ENCODE measurements around the gene SIL1. TPM values are rescaled to one million over a fixed set of nuclear protein-coding genes. Genes with fewer than 3 reads are reported as not detected.

The SIL1 gene
- total and polyA plus RNA-seq, 5 donors: 43.4 to 51.6 (median 43.7) TPM

DNA sequence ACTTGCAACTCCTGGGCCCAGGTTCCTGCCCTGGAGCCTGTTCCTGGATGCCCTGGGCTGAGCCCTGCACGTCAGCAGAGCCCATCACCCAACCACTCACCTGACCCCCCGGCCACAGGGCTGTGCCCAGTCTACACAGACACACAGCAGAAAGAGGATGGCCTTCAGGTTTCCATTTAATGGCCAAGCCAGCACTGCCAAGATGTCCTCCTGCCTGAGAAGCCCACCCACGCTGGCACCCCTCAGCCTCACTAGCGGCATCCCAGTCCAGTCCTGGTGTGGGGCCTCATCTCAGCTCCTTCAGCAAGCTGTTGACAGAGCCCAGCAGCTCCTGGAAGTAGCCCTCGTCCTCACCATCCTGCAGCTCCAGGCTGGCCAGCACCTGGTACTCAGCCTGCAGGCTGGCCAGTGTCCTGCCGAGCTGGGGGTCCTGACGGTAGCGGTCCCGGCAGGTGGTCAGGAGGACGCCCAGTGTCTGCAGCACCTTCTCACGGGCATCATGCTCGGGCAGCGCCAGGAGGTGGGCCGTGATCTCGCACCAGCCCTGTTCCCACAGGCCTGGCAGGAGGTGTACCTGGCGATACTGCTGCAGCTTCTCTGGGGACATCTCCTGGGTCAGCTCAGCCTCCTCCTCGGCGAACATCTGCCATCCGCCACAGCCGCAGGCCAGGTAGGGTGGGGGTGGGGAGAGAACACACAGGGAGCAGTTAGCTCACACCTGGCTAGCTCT is 251.2 kb downstream of the SIL1 start:
- intact Hi-C loops (cut with DNase I): no loop called here
- H3K27ac ChIP-seq (ENCODE audit: low read length): no peak overlapping the region
- H3K4me1 ChIP-seq (ENCODE audit: control insufficient read depth, insufficient read depth, low read length): peaks cover 9% of the 10 kb centered on the region
- no peaks in the 10 kb centered on the region for H3K9me3 ChIP-seq (ENCODE audit: control insufficient read depth, low read length)
- no peak overlapping the region for H3K4me3 ChIP-seq (ENCODE audit: low read length)
- ATAC-seq: no peak
- no peaks in the 10 kb centered on the region for H3K27me3 ChIP-seq (ENCODE audit: control insufficient read depth, insufficient read depth)
- DNase-seq: no peak
- 95% methylated on average over 20 of the region's 20 CpGs for WGBS

DNA sequence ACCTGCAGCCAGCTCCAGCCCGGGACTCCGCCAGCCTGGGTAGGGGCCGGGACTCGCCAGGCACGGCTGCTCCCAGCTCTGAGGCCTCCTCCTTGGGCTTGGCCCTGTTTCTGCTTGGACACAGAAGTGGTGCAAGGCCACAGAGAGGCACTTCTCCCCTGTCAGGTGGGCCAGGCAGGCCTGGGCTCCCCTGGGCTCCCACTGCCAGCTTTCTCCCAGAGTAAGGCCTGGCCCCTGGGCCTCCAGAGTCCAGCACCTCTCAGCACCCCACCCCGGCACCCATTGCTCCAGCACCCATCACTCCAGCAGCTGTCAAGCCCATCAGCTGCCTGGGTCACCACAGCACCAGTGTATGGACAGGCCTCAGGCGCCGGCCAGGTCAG is 251.9 kb downstream of the SIL1 start:
- DNase-seq (peak in 1 of 3 donors; percentile 53), ATAC-seq (no peak)
- Histone ChIP-seq H3K4me3 (ENCODE audit: low read length) (no peak overlapping the region), H3K27ac (ENCODE audit: low read length) (no peak overlapping the region), H3K9me3 (ENCODE audit: control insufficient read depth, low read length) (no peaks in the 10 kb centered on the region), H3K27me3 (ENCODE audit: control insufficient read depth, insufficient read depth) (no peaks in the 10 kb centered on the region), H3K4me1 (ENCODE audit: control insufficient read depth, insufficient read depth, low read length) (peaks cover 7% of the 10 kb centered on the region)
- intact Hi-C loops (cut with DNase I): no loop called here
- 87% methylated on average over 8 of the region's 8 CpGs for WGBS

DNA sequence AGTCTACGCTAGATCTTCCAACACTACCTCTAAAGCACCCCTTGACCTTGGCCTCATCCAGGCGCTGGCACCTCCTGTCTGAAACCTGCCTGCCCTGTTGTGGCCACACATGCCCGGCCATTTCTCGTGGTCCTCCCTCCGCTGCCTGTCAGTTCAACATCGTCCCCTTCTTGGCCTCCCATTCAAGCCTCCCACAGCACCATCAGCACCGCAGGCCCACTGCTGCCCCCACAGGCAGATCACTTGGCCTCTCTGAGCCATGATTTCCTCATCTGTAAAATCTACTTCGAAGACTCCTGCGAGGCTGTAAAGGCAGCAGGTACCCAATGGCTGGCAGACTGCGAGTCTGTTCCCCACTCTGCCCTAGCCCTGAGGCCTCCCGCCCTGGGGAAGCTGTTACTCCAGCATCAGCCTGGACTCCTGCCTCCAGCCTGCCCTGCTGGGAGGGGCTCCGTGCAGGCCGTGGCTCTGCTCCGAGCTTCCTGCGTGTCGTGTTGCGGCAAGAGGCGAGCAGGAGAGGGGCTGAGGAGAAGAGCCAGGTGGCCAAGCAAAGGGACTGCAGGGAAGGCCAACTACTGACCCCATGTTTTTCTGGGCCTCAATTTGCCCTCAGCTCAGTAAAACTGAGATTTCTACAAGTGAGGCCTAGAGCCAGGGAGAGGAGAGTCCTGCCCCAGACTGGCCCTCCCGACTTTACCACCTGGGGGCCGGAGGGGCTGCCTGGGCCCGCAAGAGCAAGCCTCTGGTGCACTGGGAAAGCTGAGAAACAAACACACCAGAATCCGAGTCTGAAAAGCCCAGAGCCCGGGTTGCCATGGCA is 252.5 kb downstream of the SIL1 start:
- 87% methylated on average over 23 of the region's 23 CpGs for whole genome bisulfite sequencing
- no peak overlapping the region for H3K27ac ChIP-seq (ENCODE audit: low read length)

DNA sequence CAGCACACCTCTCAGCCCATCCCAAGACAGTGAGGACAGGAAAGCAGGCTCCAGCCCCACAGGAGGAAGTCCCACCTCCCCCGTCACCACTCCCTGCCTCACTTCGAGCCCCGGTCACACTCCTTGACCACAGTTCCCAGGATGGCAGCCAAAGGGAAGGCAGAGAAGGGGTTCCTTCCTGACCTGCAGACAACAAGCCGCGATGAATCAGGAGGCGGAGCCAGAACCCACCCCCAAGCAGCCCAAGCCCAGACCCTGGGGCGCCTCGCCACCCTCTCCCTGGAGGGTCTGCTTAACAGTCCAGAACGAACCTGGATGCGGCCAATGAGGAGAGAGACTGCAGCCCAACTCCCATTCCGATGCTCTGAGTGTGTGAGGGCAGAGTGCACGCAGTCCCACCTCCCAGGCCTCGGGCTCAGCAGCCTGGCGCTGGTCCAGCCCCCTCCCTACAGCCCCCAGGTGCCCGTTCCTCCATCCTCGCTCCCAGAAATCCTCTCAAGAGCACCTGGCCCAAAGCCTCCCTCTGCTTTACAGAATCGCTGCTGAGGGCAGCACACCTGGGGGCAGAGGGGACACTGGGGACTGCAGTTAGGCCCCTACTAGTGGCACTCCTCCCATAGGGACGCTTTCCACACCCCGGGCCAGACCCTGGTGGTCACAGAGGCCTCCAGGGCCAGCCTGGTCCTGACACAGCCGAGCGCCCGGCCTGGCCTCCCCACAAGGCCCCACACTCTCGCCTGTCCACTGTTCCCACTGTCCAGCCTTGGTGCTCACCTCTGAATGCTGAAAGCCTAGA is 253.4 kb downstream of the SIL1 start:
- 79% methylated on average over 23 of the region's 23 CpGs for WGBS

More for the DNA sequence above, 252.5 kb downstream of the SIL1 start:
- DNase-seq (no peak), ATAC-seq (no peak)
- Histone ChIP-seq H3K9me3 (ENCODE audit: control insufficient read depth, low read length) (no peaks in the 10 kb centered on the region), H3K27me3 (ENCODE audit: control insufficient read depth, insufficient read depth) (no peaks in the 10 kb centered on the region), H3K4me1 (ENCODE audit: control insufficient read depth, insufficient read depth, low read length) (peaks cover 7% of the 10 kb centered on the region), H3K4me3 (ENCODE audit: low read length) (no peak overlapping the region)
- intact Hi-C loops (cut with DNase I): no loop called here

GRCh38 chr5:138943599-138944173 is 254.5 kb downstream of the SIL1 start:
- ATAC-seq (no peak), DNase-seq (no peak)
- H3K4me1 ChIP-seq (ENCODE audit: control insufficient read depth, insufficient read depth, low read length): peaks cover 2% of the 10 kb centered on the region
- no peak overlapping the region for H3K27ac ChIP-seq (ENCODE audit: low read length)
- no peaks in the 10 kb centered on the region for H3K9me3 ChIP-seq (ENCODE audit: control insufficient read depth, low read length)
- H3K4me3 ChIP-seq (ENCODE audit: low read length): no peak overlapping the region
- intact Hi-C loops (cut with DNase I): no loop called here
- 92% methylated on average over 6 of the region's 6 CpGs for WGBS
- no peaks in the 10 kb centered on the region for H3K27me3 ChIP-seq (ENCODE audit: control insufficient read depth, insufficient read depth)

More for the DNA sequence above, 253.4 kb downstream of the SIL1 start:
- intact Hi-C loops (cut with DNase I): no loop called here
- no peak for ATAC-seq
- Histone ChIP-seq H3K9me3 (ENCODE audit: control insufficient read depth, low read length) (no peaks in the 10 kb centered on the region), H3K27ac (ENCODE audit: low read length) (no peak overlapping the region), H3K4me1 (ENCODE audit: control insufficient read depth, insufficient read depth, low read length) (peaks cover 4% of the 10 kb centered on the region), H3K27me3 (ENCODE audit: control insufficient read depth, insufficient read depth) (no peaks in the 10 kb centered on the region), H3K4me3 (ENCODE audit: low read length) (no peak overlapping the region)
- DNase-seq: no peak

GRCh38 chr5:138942861-138943260 is 255.3 kb downstream of the SIL1 start:
- intact Hi-C loops (cut with DNase I): no loop called here
- Histone ChIP-seq H3K4me3 (ENCODE audit: low read length) (no peak overlapping the region), H3K27ac (ENCODE audit: low read length) (no peak overlapping the region), H3K9me3 (ENCODE audit: control insufficient read depth, low read length) (no peaks in the 10 kb centered on the region), H3K27me3 (ENCODE audit: control insufficient read depth, insufficient read depth) (no peaks in the 10 kb centered on the region), H3K4me1 (ENCODE audit: control insufficient read depth, insufficient read depth, low read length) (peaks cover 2% of the 10 kb centered on the region)
- DNase-seq (no peak), ATAC-seq (peak in 1 of 2 donors; percentile 9)
- 81% methylated on average over 3 of the region's 3 CpGs for WGBS

GRCh38 chr5:138942066-138942465 is 256.1 kb downstream of the SIL1 start:
- DNase-seq (peak in 1 of 3 donors; percentile 58), ATAC-seq (peak in 1 of 2 donors; percentile 68)
- Histone ChIP-seq H3K4me1 (ENCODE audit: control insufficient read depth, insufficient read depth, low read length) (peaks cover 2% of the 10 kb centered on the region), H3K4me3 (ENCODE audit: low read length) (no peak overlapping the region), H3K27me3 (ENCODE audit: control insufficient read depth, insufficient read depth) (no peaks in the 10 kb centered on the region), H3K9me3 (ENCODE audit: control insufficient read depth, low read length) (no peaks in the 10 kb centered on the region), H3K27ac (ENCODE audit: low read length) (no peak overlapping the region)
- 79% methylated on average over 2 of the region's 2 CpGs for whole genome bisulfite sequencing
- intact Hi-C loops (cut with DNase I): no loop called here

GRCh38 chr5:138938526-138938925 is 259.6 kb downstream of the SIL1 start:
- H3K27me3 ChIP-seq (ENCODE audit: control insufficient read depth, insufficient read depth): no peaks in the 10 kb centered on the region
- peaks cover 7% of the 10 kb centered on the region for H3K4me1 ChIP-seq (ENCODE audit: control insufficient read depth, insufficient read depth, low read length)
- ATAC-seq (no peak), DNase-seq (no peak)
- intact Hi-C loops (cut with DNase I): no loop called here
- H3K9me3 ChIP-seq (ENCODE audit: control insufficient read depth, low read length): no peaks in the 10 kb centered on the region
- no peak overlapping the region for H3K4me3 ChIP-seq (ENCODE audit: low read length)
- WGBS: 78% methylated on average over 5 of the region's 5 CpGs
- H3K27ac ChIP-seq (ENCODE audit: low read length): no peak overlapping the region

- no peak overlapping the region for H3K4me3 ChIP-seq (ENCODE audit: low read length)
- H3K9me3 ChIP-seq (ENCODE audit: control insufficient read depth, low read length): no peaks in the 10 kb centered on the region
- DNase-seq: no peak
- ATAC-seq: peak; percentile 7 to 31
- H3K27ac ChIP-seq (ENCODE audit: low read length): no peak overlapping the region
- no peaks in the 10 kb centered on the region for H3K27me3 ChIP-seq (ENCODE audit: control insufficient read depth, insufficient read depth)
- peaks cover 7% of the 10 kb centered on the region for H3K4me1 ChIP-seq (ENCODE audit: control insufficient read depth, insufficient read depth, low read length)
- intact Hi-C loops (cut with DNase I): no loop called here
- WGBS: 85% methylated on average over 25 of the region's 25 CpGs
Observed at GRCh38 chr5:138937392-138938387, 260.5 kb downstream of the SIL1 start.

GRCh38 chr5:138936968-138937345 is 261.2 kb downstream of the SIL1 start:
- intact Hi-C loops (cut with DNase I): no loop called here
- Histone ChIP-seq H3K27me3 (ENCODE audit: control insufficient read depth, insufficient read depth) (no peaks in the 10 kb centered on the region), H3K4me3 (ENCODE audit: low read length) (no peak overlapping the region), H3K4me1 (ENCODE audit: control insufficient read depth, insufficient read depth, low read length) (peaks cover 7% of the 10 kb centered on the region), H3K27ac (ENCODE audit: low read length) (peak overlapping the region; percentile 57), H3K9me3 (ENCODE audit: control insufficient read depth, low read length) (no peaks in the 10 kb centered on the region)
- ATAC-seq (peak; percentile 22 to 33), DNase-seq (no peak)
- 75% methylated on average over 2 of the region's 2 CpGs for WGBS

Data from right cardiac atrium (tissue), 5 donors.